Measurements from ENCODE around the gene CARHSP1. TPM values are rescaled to one million over a fixed set of nuclear protein-coding genes. Genes with fewer than 3 reads are reported as not detected.

CARHSP1 gene
- total RNA-seq, 1 experiment from 2014 or later: 79.7 TPM

GRCh38 chr16:8882041-8882617, 13.3 kb upstream of the CARHSP1 start, which contains the start of gene LITAFD:
LITAFD (plus strand) TSS chr16:8882351; CDS start chr16:8884356, 2,005 bp downstream.
- no peak for ATAC-seq
- BruUV-seq (replicated peaks): no TSS peak
- no peak for TF ChIP-seq POLR2AphosphoS5 (IDR thresholded peaks at IDR 0.05; ENCODE audit: low read depth, low read length)
- TF ChIP-seq ZFX (IDR thresholded peaks at IDR 0.05): no peak
- no peak for TF ChIP-seq SIN3A (IDR thresholded peaks at IDR 0.05; ENCODE audit: low read depth)
- TF ChIP-seq, protein P1, sequence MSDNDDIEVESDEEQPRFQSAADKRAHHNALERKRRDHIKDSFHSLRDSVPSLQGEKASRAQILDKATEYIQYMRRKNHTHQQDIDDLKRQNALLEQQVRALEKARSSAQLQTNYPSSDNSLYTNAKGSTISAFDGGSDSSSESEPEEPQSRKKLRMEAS (IDR thresholded peaks at IDR 0.05): no peak
- no peak for TF ChIP-seq EGR1 (IDR thresholded peaks at IDR 0.05; ENCODE audit: low read depth)
- TF ChIP-seq ZBTB33 (IDR thresholded peaks at IDR 0.05; ENCODE audit: extremely low read depth, insufficient replicate concordance, low read length): no peak
- no peak for TF ChIP-seq RAD21 (IDR thresholded peaks at IDR 0.05; ENCODE audit: low read depth)
- TF ChIP-seq CTCF (IDR thresholded peaks at IDR 0.05 in 2 of 3, conservative IDR thresholded peaks at IDR 0.05 in 1 of 3; ENCODE audit: borderline replicate concordance in 1 of 3, insufficient read depth in 1 of 3, low read depth in 2 of 3, low read length in 2 of 3): no peak
- no peak for TF ChIP-seq TCF7L2 (IDR thresholded peaks at IDR 0.05; ENCODE audit: borderline replicate concordance, extremely low read depth, insufficient read depth, insufficient read length)

More at GRCh38 chr16:8882041-8882617, 13.3 kb upstream of the CARHSP1 start, which contains the start of gene LITAFD:
- H3K79me2 ChIP-seq (ENCODE audit: insufficient read depth, low read length): no peaks in the 10 kb centered on the region
- H3K27ac ChIP-seq (ENCODE audit: low read depth, low read length): no peak within 1 kb of the TSS
- no peak for DNase-seq (ENCODE audit: low read depth, low spot score)
- no peaks in the 10 kb centered on the region for H3K27me3 ChIP-seq (ENCODE audit: insufficient read depth, low read length)
- no peak within 1 kb of the TSS for H2AFZ ChIP-seq (ENCODE audit: low read depth, low read length, poor library complexity, severe bottlenecking)
- H3K4me3 ChIP-seq (replicated peaks in 1 of 2; ENCODE audit: low read depth in 1 of 2, low read length in 2 of 2): no peak within 1 kb of the TSS
- no peak within 1 kb of the TSS for H3K9ac ChIP-seq (ENCODE audit: low read length)
- no peaks in the 10 kb centered on the region for H3K9me3 ChIP-seq (ENCODE audit: control insufficient read depth in 1 of 2, insufficient read depth in 1 of 2, low read depth in 1 of 2, low read length in 2 of 2)
- no peak within 1 kb of the TSS for H3K4me2 ChIP-seq (ENCODE audit: low read length)
- intact Hi-C loops (cut with micrococcal nuclease): no loop called here
- H4K20me1 ChIP-seq (ENCODE audit: insufficient read depth): no peaks in the 10 kb centered on the region
- ChIA-PET POLR2A (interaction anchor here (1.0 kb wide), 1 partner anchor 13 kb away, joined by 3 read pairs; the partner anchor contains the start of gene CARHSP1), RAD21 (ENCODE audit: low non-redundant PET in 1 of 2, low total read pairs in 2 of 2, uncharacterized antibody in 2 of 2, unreplicated experiment in 2 of 2) (no interaction called here), CTCF (interaction anchor here (4.3 kb wide), 1 partner anchor 12 kb away, joined by 38 read pairs; the partner anchor contains the start of gene CARHSP1)
- H3K36me3 ChIP-seq (ENCODE audit: control insufficient read depth in 1 of 2, insufficient read depth in 2 of 2, low read length in 2 of 2): no peaks in the 10 kb centered on the region
- H3K9me2 ChIP-seq (ENCODE audit: insufficient read depth): no peaks in the 10 kb centered on the region
- H3K4me1 ChIP-seq (ENCODE audit: control insufficient read depth in 1 of 2, insufficient read depth in 2 of 2, low read length in 2 of 2): peaks cover 21 to 53% of the 10 kb centered on the region in 2 experiments
